OCI-LY7 (cell line): ENCODE results near the gene SRP72. TPM values are rescaled to one million over a fixed set of nuclear protein-coding genes. Genes with fewer than 3 reads are reported as not detected.

Source experiments
- BruUV-seq: library from RNA; stranded (reverse); fragments of 400-500 nt; replicated peaks from 2 replicates; lab custom pipeline; 2021; lab: Mats Ljungman, UMichigan
- CTCF ChIA-PET: fragments of 300-600 bp; sonication (Branson Sonifier 250); formaldehyde crosslinking; loops from one replicate; lab custom pipeline; 2022; ENCODE audit warnings: antibody characterized with exemption; ENCODE audit not compliant: unreplicated experiment; lab: Charles Lee
- POLR2A ChIA-PET: fragments of 300-600 bp; sonication (Branson Sonifier 250); formaldehyde crosslinking; loops from one replicate; lab custom pipeline; 2022; ENCODE audit warnings: antibody characterized with exemption; lab: Charles Lee
- DNase-seq: peaks from one replicate; pipeline ENCODE4 v3.0.0-alpha.2; 2015; ENCODE audit warnings: low spot score
- H2AFZ ChIP-seq: fragments of 200-600 bp; sonication (generic), shearing (Covaris generic); 2 replicates; pipeline ENCODE4 v1.6.1; 2014; ENCODE audit warnings: mild to moderate bottlenecking, antibody characterized with exemption, low read length, moderate library complexity
- H3K27ac ChIP-seq: fragments of 200-600 bp; sonication (generic); 2 replicates; pipeline ENCODE4 v1.5.1; 2014; ENCODE audit warnings: mixed run types, low read depth, mild to moderate bottlenecking, moderate library complexity, low read length, inconsistent platforms; ENCODE audit not compliant: poor library complexity, severe bottlenecking
- H3K36me3 ChIP-seq: fragments of 200-600 bp; sonication (generic); 2 replicates; pipeline ENCODE4 v1.6.1; 2014; ENCODE audit warnings: mild to moderate bottlenecking, antibody characterized with exemption, low read length, moderate library complexity, mixed read lengths; ENCODE audit not compliant: insufficient read depth
- H3K4me1 ChIP-seq: fragments of 200-600 bp; sonication (generic); 2 replicates; pipeline ENCODE4 v1.5.1; 2014; ENCODE audit warnings: mild to moderate bottlenecking, low read length; ENCODE audit not compliant: insufficient read depth, poor library complexity, severe bottlenecking
- H3K4me2 ChIP-seq: fragments of 200-600 bp; sonication (generic); 2 replicates; pipeline ENCODE4 v1.6.1; 2014; ENCODE audit warnings: mild to moderate bottlenecking, low read length
- H3K4me3 ChIP-seq: fragments of 200-600 bp; sonication (generic); 2 replicates; pipeline ENCODE4 v1.5.1; 2014; ENCODE audit warnings: mild to moderate bottlenecking, low read depth, low read length; ENCODE audit not compliant: poor library complexity, severe bottlenecking
- H3K79me2 ChIP-seq: fragments of 200-600 bp; sonication (generic); 2 replicates; pipeline ENCODE4 v1.6.1; 2016; ENCODE audit warnings: low read depth, mild to moderate bottlenecking, low read length, moderate library complexity, mixed read lengths; ENCODE audit not compliant: insufficient read depth
- H3K9me2 ChIP-seq: fragments of 200-600 bp; sonication (generic); 2 replicates; pipeline ENCODE4 v1.6.1; 2016; ENCODE audit warnings: mild to moderate bottlenecking, low read length, mixed read lengths; ENCODE audit not compliant: insufficient read depth
- H3K9me3 ChIP-seq: fragments of 200-600 bp; sonication (generic); 2 replicates; pipeline ENCODE4 v1.6.1; 2014; ENCODE audit warnings: mild to moderate bottlenecking, mixed run types, low read length, mixed read lengths
- H4K20me1 ChIP-seq: fragments of 200-600 bp; sonication (generic); 2 replicates; pipeline ENCODE4 v1.6.1; 2014; ENCODE audit warnings: mild to moderate bottlenecking, antibody characterized with exemption, low read length, moderate library complexity, mixed read lengths; ENCODE audit not compliant: insufficient read depth
- CTCF ChIP-seq: fragments of 200-600 bp; sonication (generic); conservative IDR thresholded peaks from 2 replicates; pipeline ENCODE4 v1.5.1; 2014; ENCODE audit warnings: mild to moderate bottlenecking, antibody characterized with exemption, low read length, moderate library complexity, mixed read lengths
- EZH2phosphoT487 ChIP-seq: fragments of 200-600 bp; sonication (generic); IDR thresholded peaks from 2 replicates; pipeline ENCODE4 v1.6.1; 2018; ENCODE audit warnings: low read depth, borderline replicate concordance, mild to moderate bottlenecking, mixed run types, antibody characterized with exemption, low read length, moderate library complexity, mixed read lengths
- intact Hi-C: fragments of 100-400 bp; cut with micrococcal nuclease; formaldehyde crosslinking; loops from one replicate; pipeline ENCODE4 v1.10.0; 2022; ENCODE audit not compliant: unreplicated experiment
- total RNA-seq, 2 experiments: library from RNA; depleted of rRNA in 1 of 2; stranded (reverse); fragments of >200 nt in 1 of 2; shearing (Covaris generic) in 1 of 2; gene quantifications; 2 replicates each; pipeline ENCODE4 v1.2.3, GENCODE V29; 2014 to 2022

SRP72 gene
- total RNA-seq, 2 experiments from 2014 or later: 53.5 to 166 TPM

GRCh38 chr4:56513517-56513916 lies 46.1 kb downstream of the SRP72 start:
- ChIA-PET POLR2A (interaction anchor here (0.6 kb wide), 2 partner anchors 40 to 173 kb away, joined by 3 to 5 read pairs; no protein-coding TSS in a partner anchor), CTCF (no interaction called here)
- Histone ChIP-seq H2AFZ (no peak overlapping the region), H3K4me2 (no peak overlapping the region), H3K4me3 (no peak overlapping the region), H3K4me1 (no peaks in the 10 kb centered on the region), H4K20me1 (no peaks in the 10 kb centered on the region), H3K79me2 (no peaks in the 10 kb centered on the region), H3K36me3 (no peaks in the 10 kb centered on the region), H3K27ac (no peak overlapping the region), H3K9me3 (no peaks in the 10 kb centered on the region), H3K9me2 (no peaks in the 10 kb centered on the region)
- no peak for DNase-seq
- no TSS peak for BruUV-seq
- intact Hi-C loops: no loop called here
- TF ChIP-seq EZH2phosphoT487: no peak
- no peak for TF ChIP-seq CTCF

GRCh38 chr4:56530269-56531148 lies 63.1 kb downstream of the SRP72 start:
- Histone ChIP-seq H3K36me3 (no peaks in the 10 kb centered on the region), H3K9me2 (no peaks in the 10 kb centered on the region), H4K20me1 (no peaks in the 10 kb centered on the region), H2AFZ (no peak overlapping the region), H3K9me3 (no peaks in the 10 kb centered on the region), H3K27ac (no peak overlapping the region), H3K4me1 (no peaks in the 10 kb centered on the region), H3K79me2 (no peaks in the 10 kb centered on the region), H3K4me3 (no peak overlapping the region), H3K4me2 (peak overlapping the region; percentile 35; the same call in 1 of the 2 replicates)
- TF ChIP-seq CTCF (no peak), EZH2phosphoT487 (no peak)
- ChIA-PET POLR2A (interaction anchor here (0.6 to 0.8 kb wide), 4 partner anchors 15 to 659 kb away, joined by 3 to 8 read pairs (median 3); no protein-coding TSS in a partner anchor), CTCF (no interaction called here)
- DNase-seq: no peak
- no TSS peak for BruUV-seq
- intact Hi-C loops: no loop called here
